GM18502 (cell line): Measurements from ENCODE around the gene NTRK1.

Experiments used
- ATAC-seq: cut with Tn5 transposase; IDR thresholded peaks from one replicate; pipeline ENCODE4 v1.9.1; 2021; ENCODE audit warnings: mild to moderate bottlenecking; ENCODE audit not compliant: unreplicated experiment, poor library complexity

NTRK1 gene

GRCh38 chr1:156895455-156895812, 34.8 kb downstream of the NTRK1 start:
- ATAC-seq, result no peak

DNA sequence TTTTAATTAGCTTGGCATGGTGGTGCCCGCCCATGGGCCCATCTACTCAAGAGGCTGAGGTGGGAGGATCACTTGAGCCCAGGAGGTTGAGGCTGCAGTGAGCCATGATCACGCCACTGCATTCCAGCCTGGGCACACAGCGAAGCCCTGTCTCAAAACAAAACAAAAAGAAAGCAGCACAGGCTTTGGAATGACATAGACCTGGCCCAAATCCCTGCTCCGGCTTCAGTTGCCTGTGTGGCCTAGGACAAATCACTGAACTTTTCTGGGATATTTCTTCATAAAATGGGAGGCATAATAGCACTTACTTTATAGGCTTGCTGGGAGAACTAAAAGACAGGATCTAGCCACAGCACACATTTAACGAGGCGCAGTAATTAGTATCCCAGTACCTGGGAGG, 35.3 kb downstream of the NTRK1 start:
- no peak for ATAC-seq

DNA sequence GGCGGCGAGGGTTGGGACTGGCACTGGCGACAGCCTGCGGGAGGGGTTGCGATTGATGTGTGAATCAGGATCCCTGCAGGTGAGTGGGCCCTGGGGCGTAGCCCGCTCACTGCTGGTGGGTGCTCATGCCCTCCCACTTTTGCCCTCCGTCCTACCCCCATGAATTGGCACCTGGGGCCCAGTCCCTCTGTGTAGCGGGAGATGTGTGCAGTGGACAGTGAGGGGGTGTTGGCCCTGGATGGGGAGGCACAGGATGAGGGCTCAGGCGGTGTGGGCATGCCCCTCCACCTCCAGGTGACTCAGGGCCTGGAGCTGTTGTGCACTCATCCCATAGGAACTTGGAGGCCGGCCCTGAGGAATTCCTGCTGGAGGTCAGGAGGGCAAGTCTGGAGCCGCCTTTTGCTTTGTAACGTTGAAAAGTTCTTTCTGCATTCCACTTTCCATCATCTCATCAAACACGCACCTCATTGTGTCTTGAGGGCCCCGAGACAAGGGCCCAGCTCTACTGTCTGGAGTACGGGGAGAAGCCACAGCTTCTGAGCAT, 35.9 kb downstream of the NTRK1 start:
- no peak for ATAC-seq

GRCh38 chr1:156897078-156897825, 36.6 kb downstream of the NTRK1 start:
- ATAC-seq, result no peak

DNA sequence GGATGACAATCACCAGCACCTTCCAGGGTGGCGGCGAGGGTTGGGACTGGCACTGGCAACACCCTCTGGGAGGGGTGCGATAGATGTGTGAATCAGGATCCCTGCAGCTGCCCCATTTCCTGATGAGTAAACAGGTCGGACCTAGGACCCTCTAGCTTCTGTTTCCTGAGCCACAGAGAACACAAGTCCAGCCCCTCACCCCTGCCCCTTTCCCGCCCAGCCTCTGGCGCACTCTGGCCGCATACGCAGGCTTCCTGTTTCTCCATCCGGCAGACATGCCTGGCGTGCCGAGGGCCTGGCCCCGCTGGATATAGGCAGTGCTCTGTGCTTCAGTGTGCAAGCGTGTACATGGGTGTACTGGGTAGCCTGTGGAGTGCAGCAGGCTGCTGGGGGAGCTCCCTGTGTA, 37.5 kb downstream of the NTRK1 start:
- ATAC-seq, result no peak

GRCh38 chr1:156898971-156899664, 38.5 kb downstream of the NTRK1 start:
- no peak for ATAC-seq

GRCh38 chr1:156899956-156900718, 39.5 kb downstream of the NTRK1 start:
- no peak for ATAC-seq

DNA sequence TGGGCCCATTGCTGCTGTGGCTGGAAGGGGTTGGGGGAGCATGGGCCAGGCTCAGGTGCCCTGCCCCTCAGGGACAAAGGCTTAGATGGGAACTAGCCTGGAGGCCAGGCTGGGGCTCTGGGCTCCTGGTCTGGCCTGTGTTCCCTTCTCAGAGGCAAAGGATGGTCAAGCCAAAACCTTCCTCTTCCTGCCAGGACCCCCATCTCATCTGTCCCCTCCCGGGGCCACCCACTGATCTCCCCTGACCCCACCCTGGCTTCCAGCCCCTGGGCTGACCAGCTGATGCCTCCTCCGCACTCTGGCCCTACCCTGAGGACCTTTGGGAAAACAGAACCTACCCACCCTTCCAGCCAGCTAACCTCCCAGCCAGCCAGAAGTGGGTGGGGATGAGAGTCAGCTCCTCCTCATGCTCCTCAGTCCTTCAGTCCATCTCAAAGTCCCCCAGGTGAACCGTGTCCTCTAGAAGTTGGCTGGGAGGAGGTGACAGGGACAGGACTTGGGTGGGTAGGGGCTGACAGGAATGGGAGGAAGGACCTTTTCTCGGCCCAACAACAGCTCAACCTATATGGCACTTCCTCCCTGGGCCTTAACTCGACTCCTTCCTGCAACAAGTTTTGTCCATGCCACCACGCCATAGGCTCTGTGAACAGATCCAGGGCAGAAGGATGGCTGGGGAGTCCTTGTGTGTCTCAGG, 40.4 kb downstream of the NTRK1 start:
- ATAC-seq, result no peak

- ATAC-seq, result no peak
Measured at GRCh38 chr1:156901590-156901900, 40.9 kb downstream of the NTRK1 start.

- ATAC-seq, result no peak
Measured at GRCh38 chr1:156901966-156902915, 41.6 kb downstream of the NTRK1 start.

DNA sequence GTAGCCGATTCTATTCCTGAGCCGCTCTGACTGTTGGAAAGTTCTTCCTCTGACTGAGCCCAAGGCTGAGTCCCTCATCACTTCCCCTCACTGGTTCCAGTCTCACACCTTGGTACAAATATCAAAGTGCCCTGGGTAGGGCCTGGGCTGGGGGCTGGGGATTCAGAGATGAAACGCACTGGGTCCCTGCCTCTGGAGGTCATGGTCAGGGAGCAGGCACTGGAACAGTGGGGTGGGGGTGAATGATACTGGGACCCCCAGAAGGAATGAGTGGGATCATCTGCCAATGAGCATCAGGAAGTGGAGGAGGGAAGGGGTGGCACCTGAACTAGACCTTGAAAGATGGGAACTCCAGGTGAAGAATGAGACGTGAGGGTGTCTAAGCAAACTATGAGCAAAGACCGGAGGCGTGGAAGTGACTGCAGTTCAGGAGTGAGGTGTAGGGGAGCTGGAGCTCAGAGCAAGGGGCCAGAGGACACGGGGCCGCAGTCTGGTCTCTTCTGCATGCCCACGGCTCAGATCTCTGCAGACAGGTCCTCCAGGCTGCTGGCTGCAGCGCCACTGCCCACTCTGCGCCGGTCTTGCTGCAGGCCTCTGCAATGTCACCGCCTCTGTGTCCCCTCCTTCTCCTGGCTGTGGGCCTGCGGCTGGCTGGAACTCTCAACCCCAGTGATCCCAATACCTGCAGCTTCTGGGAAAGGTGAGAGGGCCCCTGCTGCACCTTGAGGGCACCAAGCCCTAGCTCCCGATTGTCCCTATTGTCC, 42.8 kb downstream of the NTRK1 start:
- ATAC-seq, result no peak

GRCh38 chr1:156904187-156904959, 43.7 kb downstream of the NTRK1 start:
- ATAC-seq, result no peak

- ATAC-seq, result no peak
Measured at GRCh38 chr1:156905176-156905575, 44.5 kb downstream of the NTRK1 start.

DNA sequence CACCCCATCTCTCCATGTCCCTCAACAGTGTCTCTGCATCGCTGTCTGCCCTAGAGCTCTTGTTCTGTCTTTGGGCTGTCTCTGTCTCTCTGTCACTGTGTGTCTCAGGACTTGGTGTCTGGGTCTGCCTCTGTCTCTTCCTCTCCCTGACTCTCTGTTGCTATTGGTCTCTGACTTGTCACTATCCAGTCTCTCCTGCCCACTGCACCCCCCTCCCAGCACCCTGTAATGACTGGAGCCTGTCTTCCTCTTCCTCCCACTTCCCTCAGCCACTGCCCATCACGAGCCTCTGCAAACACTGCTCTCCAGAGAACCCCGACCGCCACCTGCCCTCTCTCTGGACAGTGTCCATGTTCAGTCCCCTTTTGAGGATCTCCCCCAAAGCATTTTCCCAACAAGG, 45.0 kb downstream of the NTRK1 start:
- no peak for ATAC-seq

- no peak for ATAC-seq
Measured at GRCh38 chr1:156906206-156906906, 45.7 kb downstream of the NTRK1 start.

DNA sequence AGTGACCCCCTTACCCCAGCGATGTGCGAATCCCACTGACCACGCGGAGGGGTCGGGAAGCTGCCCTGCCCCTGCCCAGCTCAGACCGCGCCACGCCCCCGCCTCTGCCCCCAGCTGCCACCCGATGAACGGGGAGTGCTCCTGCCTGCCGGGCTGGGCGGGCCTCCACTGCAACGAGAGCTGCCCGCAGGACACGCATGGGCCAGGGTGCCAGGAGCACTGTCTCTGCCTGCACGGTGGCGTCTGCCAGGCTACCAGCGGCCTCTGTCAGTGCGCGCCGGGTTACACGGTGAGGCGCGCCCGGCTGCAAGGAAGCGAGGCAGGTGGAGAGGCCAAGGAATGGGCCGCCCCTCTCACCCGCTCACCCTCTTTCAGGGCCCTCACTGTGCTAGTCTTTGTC, 47.9 kb downstream of the NTRK1 start:
- ATAC-seq, result no peak

DNA sequence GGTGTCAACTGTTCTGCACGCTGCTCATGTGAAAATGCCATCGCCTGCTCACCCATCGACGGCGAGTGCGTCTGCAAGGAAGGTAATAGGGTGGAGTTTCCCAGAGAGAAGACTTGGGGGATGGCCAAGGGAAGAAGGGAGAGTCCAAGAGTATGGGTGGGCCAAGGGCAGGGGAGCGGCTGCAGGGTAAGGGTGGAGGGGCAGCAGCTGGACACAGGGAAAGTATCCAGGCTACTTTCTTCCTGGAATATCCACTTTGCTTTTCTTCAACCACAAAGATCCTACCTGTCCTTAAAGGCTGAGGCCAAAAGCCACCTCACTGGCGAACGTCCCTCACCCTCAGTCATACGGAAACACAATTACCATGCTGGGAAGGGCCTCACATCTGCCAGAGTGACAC, 48.3 kb downstream of the NTRK1 start:
- ATAC-seq, result no peak

- no peak for ATAC-seq
Measured at GRCh38 chr1:156909671-156910070, 49.0 kb downstream of the NTRK1 start.
